Endothelial cell of umbilical vein (primary cell): ENCODE measurements around the gene NBL1. TPM values are rescaled to one million over a fixed set of nuclear protein-coding genes. Genes with fewer than 3 reads are reported as not detected.
A peak's percentile ranks its signal among the peaks of the same experiment; 100 is the strongest.

Experiments
- BruUV-seq: library from RNA; stranded (reverse); fragments of 400-500 nt; replicated peaks from 2 replicates; lab custom pipeline; 2021; lab: Mats Ljungman, UMichigan
- CTCF ChIA-PET: fragments of 300-600, 350-600 bp; sonication (Branson Sonifier 250); formaldehyde crosslinking; loops from one replicate; lab custom pipeline; 2021; ENCODE audit warnings: antibody characterized with exemption, inconsistent platforms; lab: Charles Lee
- POLR2A ChIA-PET: fragments of 300-600, 350-600 bp; sonication (Branson Sonifier 250); formaldehyde crosslinking; loops from one replicate; lab custom pipeline; 2021; ENCODE audit warnings: antibody characterized with exemption, inconsistent platforms; lab: Charles Lee
- DNase-seq: peaks from one replicate; pipeline ENCODE4 v3.0.0-alpha.2; 2011; ENCODE audit warnings: low read depth, low spot score
- FAIRE-seq: peaks from 2 replicates; lab custom pipeline; 2011; peaks lifted over from hg19 to GRCh38; lab: Jason Lieb, UNC
- H2AFZ ChIP-seq: 2 replicates; pipeline ENCODE4 v1.6.0; 2012; ENCODE audit warnings: low read depth, low read length, control low read depth, inconsistent platforms
- H3K27ac ChIP-seq: 2 replicates; pipeline ENCODE4 v1.5.1; 2011; ENCODE audit warnings: low read depth, mild to moderate bottlenecking, control low read depth, low read length, moderate library complexity; ENCODE audit not compliant: insufficient read depth
- H3K27me3 ChIP-seq, 2 experiments: 2 replicates each; pipeline versions ENCODE4 v1.6.0 to v1.6.1; 2011; ENCODE audit warnings: low read length in 2 of 2, mixed read lengths in 1 of 2; ENCODE audit not compliant: control insufficient read depth in 2 of 2, insufficient read depth in 2 of 2
- H3K36me3 ChIP-seq, 2 experiments: 2 replicates in 1 of 2; 3 replicates in 1 of 2; pipeline ENCODE4 v1.5.1; 2011; ENCODE audit warnings: low read length in 2 of 2, mild to moderate bottlenecking in 1 of 2, moderate library complexity in 1 of 2; ENCODE audit not compliant: control insufficient read depth in 2 of 2, insufficient read depth in 2 of 2; ENCODE audit errors: extremely low read depth in 1 of 2
- H3K4me1 ChIP-seq: 3 replicates; pipeline ENCODE4 v1.5.1; 2011; ENCODE audit warnings: mild to moderate bottlenecking, low read length; ENCODE audit not compliant: control insufficient read depth, insufficient read depth; ENCODE audit errors: extremely low read depth
- H3K4me2 ChIP-seq: 2 replicates; pipeline ENCODE4 v1.6.1; 2011; ENCODE audit warnings: low read length, control low read depth, mixed read lengths; ENCODE audit not compliant: insufficient read depth
- H3K4me3 ChIP-seq, 3 experiments: fragments of 200-600 bp in 1 of 3; sonication (generic), shearing (Covaris generic) in 1 of 3; replicated peaks in 1 of 3; 2 replicates each; pipeline ENCODE4 v1.5.1; 2011 to 2016; ENCODE audit warnings: control low read depth in 3 of 3, low read length in 3 of 3, mild to moderate bottlenecking in 2 of 3, inconsistent platforms in 1 of 3, low read depth in 1 of 3, moderate library complexity in 1 of 3; ENCODE audit not compliant: insufficient read depth in 1 of 3
- H3K79me2 ChIP-seq: 2 replicates; pipeline ENCODE4 v1.6.0; 2012; ENCODE audit warnings: low read length, inconsistent platforms; ENCODE audit not compliant: control insufficient read depth, insufficient read depth
- H3K9ac ChIP-seq: replicated peaks from 2 replicates; pipeline ENCODE3; 2011; ENCODE audit warnings: low read length, control low read depth; ENCODE audit not compliant: insufficient read depth; ENCODE audit errors: extremely low read depth
- H3K9me1 ChIP-seq: replicated peaks from 3 replicates; pipeline ENCODE4 v1.6.0; 2011; ENCODE audit warnings: mild to moderate bottlenecking, low read length; ENCODE audit not compliant: control insufficient read depth, insufficient read depth; ENCODE audit errors: extremely low read depth
- H3K9me3 ChIP-seq: replicated peaks from 2 replicates; pipeline ENCODE4 v1.5.1; 2012; ENCODE audit warnings: low read length, inconsistent platforms; ENCODE audit not compliant: control insufficient read depth, insufficient read depth
- H4K20me1 ChIP-seq: replicated peaks from 2 replicates; pipeline ENCODE3; 2011; ENCODE audit warnings: mild to moderate bottlenecking, low read length; ENCODE audit not compliant: control insufficient read depth, insufficient read depth; ENCODE audit errors: extremely low read depth
- EZH2 ChIP-seq: IDR thresholded peaks from 2 replicates; pipeline ENCODE4 v1.6.1; 2012; ENCODE audit warnings: borderline replicate concordance, low read depth, mild to moderate bottlenecking, moderate library complexity, low read length, inconsistent platforms; ENCODE audit not compliant: severe bottlenecking
- FOS ChIP-seq: IDR thresholded peaks from 2 replicates; pipeline ENCODE4 v1.6.1; 2011; ENCODE audit warnings: mild to moderate bottlenecking, low read length, moderate library complexity, borderline replicate concordance; ENCODE audit not compliant: insufficient read depth
- GATA2 ChIP-seq: IDR thresholded peaks from 2 replicates; pipeline ENCODE4 v1.7.0; 2011; ENCODE audit warnings: low read depth, mild to moderate bottlenecking, moderate library complexity, mixed read lengths, low read length; ENCODE audit not compliant: insufficient read length, insufficient read depth
- JUN ChIP-seq: IDR thresholded peaks from 2 replicates; pipeline ENCODE4 v1.6.1; 2011; ENCODE audit warnings: borderline replicate concordance, low read depth; ENCODE audit not compliant: insufficient read length, insufficient read depth
- MYC ChIP-seq: IDR thresholded peaks from one replicate; pipeline ENCODE4 v1.6.1; 2011; ENCODE audit warnings: mild to moderate bottlenecking, low read depth, low read length
- POLR2A ChIP-seq: IDR thresholded peaks from 2 replicates; pipeline ENCODE4 v1.6.1; 2012; ENCODE audit warnings: low read depth, mild to moderate bottlenecking, control low read depth, low read length
- POLR2AphosphoS5 ChIP-seq: IDR thresholded peaks from 2 replicates; pipeline ENCODE4 v1.6.1; 2012; ENCODE audit warnings: low read depth, mild to moderate bottlenecking, control low read depth, low read length, moderate library complexity; ENCODE audit not compliant: insufficient read depth
- dilution Hi-C: fragments of 300-500 bp; cut with MboI; formaldehyde crosslinking; loops from one replicate; pipeline ENCODE4 v1.15.0; 2019; ENCODE audit warnings: low sequenced_read_pairs; ENCODE audit not compliant: extremely low pct_ligation_motif_present
- intact Hi-C: fragments of 100-400 bp; cut with micrococcal nuclease; formaldehyde crosslinking; loops from one replicate; pipeline ENCODE4 v1.10.0; 2022
- polyA plus RNA-seq, 4 experiments: library from polyadenylated mRNA; depleted of rRNA in 3 of 4; stranded (reverse) in 3 of 4; unstranded in 1 of 4; fragments of >200 nt; gene quantifications; 2 replicates each; pipeline versions ENCODE4 v1.2.1 to v1.2.3, GENCODE V29; 2011 to 2012; ENCODE audit warnings: missing spikeins in 1 of 4
- total RNA-seq: library from RNA; stranded (reverse); gene quantifications from 2 replicates; pipeline ENCODE4 v1.2.3, GENCODE V29; 2021
- TF ChIP-seq, protein P1 (sequence below): IDR thresholded peaks from 2 replicates; pipeline ENCODE4 v1.6.1; 2011; ENCODE audit not compliant: insufficient read depth, insufficient read length
- TF ChIP-seq, protein P2 (sequence below), 2 donors: IDR thresholded peaks; 1 replicate in 1 of 2; 2 replicates in 1 of 2; pipeline ENCODE4 v1.5.1; 2011; ENCODE audit warnings: low read length in 2 of 2, mild to moderate bottlenecking in 2 of 2, moderate library complexity in 2 of 2, control low read depth in 1 of 2, inconsistent platforms in 1 of 2, low read depth in 1 of 2; ENCODE audit not compliant: insufficient read depth in 1 of 2; ENCODE audit errors: extremely low read depth in 1 of 2

The NBL1 gene
- total and polyA plus RNA-seq, 2 donors (not counting 3 experiments of a cell fraction or from before 2014, with no cell fraction given) = 36.2 to 40.5 TPM

DNA sequence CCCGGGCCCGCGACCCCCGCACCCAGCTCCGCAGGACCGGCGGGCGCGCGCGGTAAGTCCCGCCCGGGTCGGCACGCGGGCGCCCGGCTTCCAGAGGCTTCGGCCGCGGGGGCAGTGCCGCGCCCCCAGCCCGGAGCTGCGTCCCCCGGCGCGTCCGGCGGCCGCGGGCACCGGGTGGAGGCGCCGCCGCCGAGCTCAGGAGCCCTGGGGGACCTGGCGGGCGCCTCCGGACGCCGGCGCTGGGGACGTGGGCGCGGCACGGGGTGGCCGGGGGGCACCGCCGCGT lies 227 bp downstream of the NBL1 start:
- no peak for TF ChIP-seq FOS
- no peak for TF ChIP-seq POLR2AphosphoS5
- TF ChIP-seq GATA2 = no peak
- TF ChIP-seq, protein P1, sequence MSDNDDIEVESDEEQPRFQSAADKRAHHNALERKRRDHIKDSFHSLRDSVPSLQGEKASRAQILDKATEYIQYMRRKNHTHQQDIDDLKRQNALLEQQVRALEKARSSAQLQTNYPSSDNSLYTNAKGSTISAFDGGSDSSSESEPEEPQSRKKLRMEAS = no peak
- no peak for TF ChIP-seq POLR2A
- TF ChIP-seq EZH2 = no peak
- TF ChIP-seq, protein P2, sequence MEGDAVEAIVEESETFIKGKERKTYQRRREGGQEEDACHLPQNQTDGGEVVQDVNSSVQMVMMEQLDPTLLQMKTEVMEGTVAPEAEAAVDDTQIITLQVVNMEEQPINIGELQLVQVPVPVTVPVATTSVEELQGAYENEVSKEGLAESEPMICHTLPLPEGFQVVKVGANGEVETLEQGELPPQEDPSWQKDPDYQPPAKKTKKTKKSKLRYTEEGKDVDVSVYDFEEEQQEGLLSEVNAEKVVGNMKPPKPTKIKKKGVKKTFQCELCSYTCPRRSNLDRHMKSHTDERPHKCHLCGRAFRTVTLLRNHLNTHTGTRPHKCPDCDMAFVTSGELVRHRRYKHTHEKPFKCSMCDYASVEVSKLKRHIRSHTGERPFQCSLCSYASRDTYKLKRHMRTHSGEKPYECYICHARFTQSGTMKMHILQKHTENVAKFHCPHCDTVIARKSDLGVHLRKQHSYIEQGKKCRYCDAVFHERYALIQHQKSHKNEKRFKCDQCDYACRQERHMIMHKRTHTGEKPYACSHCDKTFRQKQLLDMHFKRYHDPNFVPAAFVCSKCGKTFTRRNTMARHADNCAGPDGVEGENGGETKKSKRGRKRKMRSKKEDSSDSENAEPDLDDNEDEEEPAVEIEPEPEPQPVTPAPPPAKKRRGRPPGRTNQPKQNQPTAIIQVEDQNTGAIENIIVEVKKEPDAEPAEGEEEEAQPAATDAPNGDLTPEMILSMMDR (IDR thresholded peaks at IDR 0.05; ENCODE audit: extremely low read depth in 1 of 2, insufficient read depth in 1 of 2, low read depth in 1 of 2, low read length in 2 of 2) = no peak
- no peak for TF ChIP-seq MYC
- no peak for TF ChIP-seq JUN
- H3K9me3 ChIP-seq = no peaks in the 10 kb centered on the region
- H3K4me2 ChIP-seq = peak overlapping the region; percentile 18
- ChIA-PET CTCF (interaction anchor here (1.1 to 4.7 kb wide), 6 partner anchors 9 to 254 kb away, joined by 3 to 21 read pairs (median 5); a partner anchor contains a TSS), POLR2A (no interaction called here)
- H3K79me2 ChIP-seq = peaks cover 6% of the 10 kb centered on the region
- H3K9ac ChIP-seq = peak overlapping the region; percentile 20
- intact Hi-C loops (loop anchor here (1.0 to 2.0 kb wide), 3 partner anchors 48 to 206 kb away; a partner anchor contains a TSS), dilution Hi-C loops (loop anchor here (25.0 kb wide), 1 partner anchor 232 kb away; no protein-coding TSS in a partner anchor)
- peak overlapping the region in 2 of 3 experiments; percentile 31 to 49 for H3K4me3 ChIP-seq
- no peak for DNase-seq
- peaks cover 12% of the 10 kb centered on the region for H3K4me1 ChIP-seq
- no TSS peak for BruUV-seq
- H3K9me1 ChIP-seq = no peaks in the 10 kb centered on the region
- H3K36me3 ChIP-seq = no peaks in the 10 kb centered on the region
- no peak for FAIRE-seq
- peak overlapping the region; percentile 19 for H2AFZ ChIP-seq
- peaks cover 0 to 1% of the 10 kb centered on the region in 2 experiments for H3K27me3 ChIP-seq
- no peak overlapping the region for H3K27ac ChIP-seq
- no peaks in the 10 kb centered on the region for H4K20me1 ChIP-seq
